CD4-positive, alpha-beta T cell treated with Interleukin-2 at 100 ng/mL for 4 hours (primary cell): ENCODE results near the gene GTF2IRD1.
"Not testable (repeated sequence)": the region's sequence is repeated elsewhere in the genome, so short reads cannot be mapped to it uniquely, and the experiment has no call there.

Experiments used
- DNase-seq: peaks from one replicate; pipeline ENCODE4 v3.0.0-alpha.2; 2020; ENCODE audit warnings: low spot score

GTF2IRD1 gene

DNA sequence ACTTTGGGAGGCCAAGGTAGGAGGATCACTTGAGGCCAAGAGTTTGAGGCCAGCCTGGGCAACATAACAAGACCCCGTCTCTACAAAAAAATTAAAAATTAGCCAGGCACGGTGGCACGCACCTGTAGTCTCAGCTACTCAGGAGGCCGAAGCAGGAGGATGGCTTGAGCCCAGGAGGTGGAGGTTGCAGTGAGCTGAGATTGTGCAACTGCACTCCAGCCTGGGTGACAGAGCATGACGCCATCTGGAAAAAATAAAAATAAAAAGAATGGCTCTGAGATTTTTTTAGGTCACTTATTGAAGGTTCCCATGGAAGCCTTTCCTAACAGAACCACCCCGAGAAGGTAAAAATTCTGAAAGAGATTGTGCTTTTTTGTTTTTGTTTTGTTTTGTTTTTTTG lies 109.9 kb downstream of the GTF2IRD1 start:
- not testable (repeated sequence) for DNase-seq

DNA sequence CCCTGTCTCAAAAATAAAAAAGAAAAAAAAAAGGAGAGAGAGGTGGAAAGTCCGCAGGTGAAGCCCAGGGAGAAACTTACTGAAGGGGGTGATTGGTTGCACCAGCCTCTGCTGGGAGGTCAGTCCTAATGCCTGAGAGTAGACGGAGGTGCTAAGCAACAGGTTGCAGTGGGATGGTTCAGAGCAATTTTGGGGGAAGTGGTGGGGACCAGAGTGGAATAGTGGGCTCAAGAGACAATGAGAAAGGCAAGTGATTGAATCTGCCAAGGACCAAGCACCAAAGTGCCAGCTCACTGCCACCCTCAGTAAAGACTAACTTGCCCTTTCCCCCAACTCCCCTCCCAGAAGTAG lies 113.6 kb downstream of the GTF2IRD1 start:
- DNase-seq: no peak

DNA sequence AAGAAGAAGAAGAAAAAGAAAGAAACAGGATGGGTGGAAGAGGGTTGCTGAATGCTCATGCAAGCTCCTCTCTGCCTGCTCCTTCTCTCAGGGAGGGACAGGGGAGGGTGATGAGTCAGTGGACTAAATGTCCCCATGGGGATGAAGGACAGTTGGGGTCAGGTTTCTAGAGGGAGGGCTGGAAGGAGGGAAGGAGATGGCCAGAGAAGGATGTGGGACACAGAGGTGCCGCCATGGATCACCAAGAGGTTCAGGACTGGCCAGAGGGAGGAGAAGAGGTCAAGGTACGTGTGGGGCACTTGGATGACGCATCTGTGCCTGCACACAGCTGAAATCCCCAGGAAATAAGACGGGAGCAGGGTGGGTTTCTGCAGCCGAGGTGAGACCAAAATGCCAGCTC lies 115.0 kb downstream of the GTF2IRD1 start:
- no peak for DNase-seq

DNA sequence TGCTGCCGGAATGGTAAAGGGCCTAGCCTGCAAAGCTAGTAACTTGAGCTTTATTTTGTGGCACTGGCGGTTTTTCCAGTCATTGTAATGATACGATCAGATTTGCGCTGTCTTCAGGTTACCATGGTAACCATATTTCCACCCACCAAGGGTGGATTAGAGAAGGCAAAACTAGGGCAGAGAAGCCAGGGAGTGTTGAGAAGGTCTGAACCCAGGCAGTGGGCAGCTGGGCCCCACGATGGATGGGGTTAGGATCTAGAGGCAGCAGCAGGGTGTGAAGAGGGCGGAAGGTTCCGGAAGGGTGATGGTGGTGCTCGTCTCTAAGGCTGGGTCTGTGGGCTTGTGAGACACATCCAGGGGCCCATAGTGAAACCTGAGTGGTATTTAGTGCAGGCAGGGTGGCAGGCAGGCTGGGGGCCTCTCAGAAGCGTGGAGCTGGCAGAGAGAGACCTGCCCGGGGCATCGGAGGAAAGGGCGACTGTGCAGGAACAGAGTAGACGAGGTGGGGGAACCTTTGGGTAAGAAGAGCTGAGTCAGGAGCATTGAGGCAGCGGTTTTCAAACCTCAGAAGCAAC lies 115.9 kb downstream of the GTF2IRD1 start:
- peak; percentile 52 for DNase-seq

DNA sequence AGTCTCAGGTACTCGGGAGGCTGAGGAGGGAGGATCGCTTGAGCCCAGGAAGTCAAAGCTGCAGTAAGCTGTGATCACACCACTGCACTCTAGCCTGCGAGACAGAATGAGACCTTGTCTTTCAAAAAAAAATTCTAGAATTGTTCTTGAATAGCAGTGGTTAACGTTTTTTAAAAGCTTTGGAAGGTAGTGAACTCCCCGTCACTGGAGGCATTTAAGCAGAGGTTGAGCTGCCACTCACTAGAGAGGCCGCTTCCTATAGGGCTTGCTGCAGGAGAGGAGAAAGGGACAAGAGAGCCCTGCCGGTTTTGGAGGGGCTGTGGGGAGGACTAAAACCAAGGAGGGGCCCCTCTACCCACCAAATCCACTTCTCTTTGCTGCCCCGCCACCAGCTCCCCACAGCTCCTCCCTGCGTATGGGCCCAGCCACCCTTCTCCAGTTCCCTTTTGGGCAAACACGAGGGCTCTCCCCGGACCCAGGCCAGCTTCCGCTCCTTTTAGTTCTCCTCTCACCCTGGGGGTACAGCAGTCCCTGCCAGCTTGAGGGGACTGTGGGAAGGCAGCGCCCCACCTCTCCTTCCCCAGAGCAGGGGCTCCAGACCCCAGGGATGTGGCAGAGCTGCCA lies 116.9 kb downstream of the GTF2IRD1 start:
- no peak for DNase-seq

DNA sequence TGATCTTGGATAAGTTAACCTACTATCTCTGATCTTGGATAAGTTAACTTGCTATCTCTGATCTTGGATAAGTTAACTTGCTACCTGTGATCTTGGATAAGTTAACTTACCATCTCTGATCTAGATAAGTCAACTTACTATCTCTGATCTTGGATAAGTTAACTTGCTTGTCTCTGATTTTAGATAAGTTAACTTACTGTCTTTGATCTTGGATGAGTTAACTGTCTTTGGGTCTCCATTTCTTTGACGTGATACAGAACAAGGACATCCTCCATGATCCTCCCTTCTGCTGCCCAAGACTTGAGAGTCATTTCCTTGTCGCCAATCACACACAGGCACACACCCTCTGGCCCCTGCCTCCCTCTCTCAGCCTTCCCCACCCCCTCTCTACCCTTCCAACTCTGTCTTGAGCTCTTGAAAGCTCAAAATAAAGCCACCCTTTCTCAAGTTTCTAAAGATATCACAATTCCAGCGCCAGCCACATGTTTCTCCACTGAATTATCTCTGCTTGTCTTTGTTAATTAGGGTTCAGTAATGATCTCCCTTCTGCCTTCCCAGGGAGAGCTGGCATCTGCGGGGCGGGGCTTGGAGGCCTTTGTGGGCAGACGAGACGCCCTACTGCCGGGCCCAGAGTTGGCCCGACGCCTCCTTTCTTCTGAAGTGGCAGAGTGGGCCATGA lies 118.7 kb downstream of the GTF2IRD1 start:
- DNase-seq: no peak

DNA sequence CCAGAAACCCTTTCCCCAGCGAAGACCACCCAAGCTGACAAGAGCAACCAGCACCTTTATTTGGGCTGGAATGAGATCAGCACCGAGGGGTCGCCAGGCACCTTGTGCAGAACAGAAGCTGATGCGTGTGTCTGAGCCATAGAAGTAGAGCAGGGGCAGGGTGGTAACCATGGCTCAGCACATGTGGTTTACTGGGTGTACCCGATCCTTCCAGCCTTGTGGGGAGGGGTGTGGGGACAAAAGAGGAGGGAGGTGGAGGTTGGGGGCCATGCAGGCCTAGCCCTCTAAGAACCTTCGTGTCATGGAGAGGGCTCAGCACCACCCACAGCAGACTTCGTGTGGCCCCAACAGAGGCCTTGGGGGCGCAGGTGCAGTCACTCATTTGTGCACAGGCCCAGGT lies 119.8 kb downstream of the GTF2IRD1 start:
- DNase-seq: no peak

DNA sequence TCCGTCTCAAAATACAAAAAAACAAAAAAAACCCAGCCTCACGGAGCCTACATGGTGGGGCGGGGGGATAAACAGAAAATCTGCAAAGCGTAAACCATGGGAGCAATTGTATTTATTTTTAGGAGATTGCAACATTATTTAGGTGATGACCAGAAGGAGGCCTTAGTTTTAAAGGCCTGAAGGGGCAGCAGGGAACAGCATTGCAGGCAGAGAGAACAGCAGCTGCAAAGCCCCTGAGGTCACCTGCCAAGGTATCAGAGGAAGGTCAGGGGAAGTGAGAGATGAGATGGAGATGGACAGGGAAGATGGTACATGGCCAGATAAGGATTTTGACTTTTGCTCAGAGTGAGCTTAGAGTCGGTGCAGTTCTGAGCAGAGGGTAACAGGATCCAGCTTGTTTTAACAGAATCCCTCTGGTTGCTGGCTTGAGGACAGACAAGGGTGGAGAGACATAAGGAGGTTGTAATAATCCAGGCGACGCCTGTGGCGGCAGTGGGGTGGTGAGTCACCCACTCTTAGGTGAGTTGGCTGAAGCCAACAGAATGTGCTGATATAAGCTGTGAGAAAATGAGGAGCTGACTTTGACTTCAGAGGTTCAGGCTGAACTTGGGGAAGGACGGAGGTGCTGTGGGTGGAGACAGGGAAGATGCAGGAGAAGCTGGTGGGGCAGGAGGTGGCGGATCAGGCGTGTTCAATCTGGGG lies 121.5 kb downstream of the GTF2IRD1 start:
- no peak for DNase-seq

DNA sequence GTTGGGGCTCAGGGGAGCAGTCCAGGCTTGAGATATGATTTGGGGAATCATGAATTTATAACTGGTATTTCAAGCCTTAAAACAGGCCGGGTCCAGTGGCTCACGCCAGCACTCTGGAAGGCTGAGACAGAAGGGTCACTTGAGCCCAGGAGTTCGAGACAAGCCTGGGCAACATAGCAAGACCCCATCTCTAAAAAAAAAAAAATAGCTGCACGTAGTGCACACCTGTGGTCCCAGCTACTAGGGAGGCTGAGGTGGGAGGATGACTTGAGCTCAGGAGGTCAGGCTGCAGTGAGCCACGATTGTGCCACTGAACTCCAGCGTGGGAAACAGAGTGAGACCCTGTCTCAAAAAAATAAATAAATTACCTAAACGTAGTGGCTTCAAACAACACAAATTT lies 122.1 kb downstream of the GTF2IRD1 start:
- DNase-seq: no peak

DNA sequence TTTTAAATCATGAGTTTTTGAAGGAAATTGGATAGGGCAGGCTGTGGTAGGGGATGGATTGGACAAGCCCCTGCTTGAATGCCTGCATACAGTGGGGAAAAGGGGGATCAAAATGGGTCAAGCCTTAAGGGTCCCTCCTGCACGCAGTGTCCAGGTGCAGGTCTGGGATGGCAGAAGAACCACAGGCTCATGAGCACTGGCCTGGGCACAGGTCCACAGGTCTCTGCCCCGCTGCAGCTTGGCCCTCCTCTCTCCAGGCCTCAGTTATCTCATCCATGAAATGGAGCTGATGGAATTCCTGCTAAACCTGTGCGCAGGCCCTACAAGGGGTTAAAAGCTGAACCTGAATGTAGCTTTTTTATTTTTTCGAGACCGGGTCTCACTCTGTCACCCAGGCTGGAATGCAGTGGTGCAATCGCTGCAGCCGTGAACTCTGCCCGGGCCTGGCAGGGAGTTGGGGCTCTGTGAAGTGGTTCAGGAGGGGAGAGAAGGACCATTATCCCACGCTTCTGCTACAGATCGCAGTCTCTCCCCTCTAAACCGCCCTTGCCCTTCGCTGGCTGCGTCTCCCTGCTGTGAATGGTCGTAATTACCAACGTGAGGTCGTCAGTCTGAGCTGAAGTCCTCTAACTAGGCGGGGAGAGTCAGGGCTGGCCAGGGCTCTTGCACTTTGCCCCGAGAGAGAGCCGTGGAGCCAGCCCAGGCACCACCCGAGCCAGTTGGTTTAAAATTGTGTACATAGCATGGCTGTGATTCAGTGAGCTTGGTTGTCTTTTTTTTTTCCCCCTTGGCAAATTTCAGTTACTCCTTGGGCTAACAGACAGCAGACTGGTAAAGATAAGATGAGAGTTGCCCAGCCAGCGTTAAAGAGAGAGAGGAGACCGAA lies 126.3 kb downstream of the GTF2IRD1 start:
- DNase-seq: no peak

DNA sequence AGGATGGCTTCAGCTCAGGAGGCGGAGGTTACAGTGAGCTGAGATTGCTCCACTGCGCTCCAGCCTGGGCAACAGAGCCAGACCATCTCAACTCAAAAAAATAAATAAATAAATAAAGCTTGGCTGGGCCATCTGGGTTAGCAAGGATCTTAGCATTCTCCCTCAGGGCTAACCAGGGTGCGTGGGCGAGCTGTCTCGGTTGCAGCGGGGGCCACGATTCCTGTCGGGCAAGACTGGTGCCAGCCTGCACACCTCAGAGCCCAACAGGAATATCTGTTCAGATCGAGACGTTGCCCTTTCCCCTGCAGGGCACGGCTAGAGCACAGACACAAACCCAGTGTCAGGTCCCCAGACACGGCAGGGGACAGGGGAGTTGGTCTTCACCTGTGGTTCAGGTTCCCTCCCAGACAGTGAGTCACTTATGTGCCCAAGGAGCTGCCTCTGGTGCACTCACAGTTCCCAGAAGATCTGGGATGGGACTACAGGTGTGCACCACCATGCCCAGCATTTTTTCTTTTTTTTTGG lies 128.3 kb downstream of the GTF2IRD1 start:
- no peak for DNase-seq

DNA sequence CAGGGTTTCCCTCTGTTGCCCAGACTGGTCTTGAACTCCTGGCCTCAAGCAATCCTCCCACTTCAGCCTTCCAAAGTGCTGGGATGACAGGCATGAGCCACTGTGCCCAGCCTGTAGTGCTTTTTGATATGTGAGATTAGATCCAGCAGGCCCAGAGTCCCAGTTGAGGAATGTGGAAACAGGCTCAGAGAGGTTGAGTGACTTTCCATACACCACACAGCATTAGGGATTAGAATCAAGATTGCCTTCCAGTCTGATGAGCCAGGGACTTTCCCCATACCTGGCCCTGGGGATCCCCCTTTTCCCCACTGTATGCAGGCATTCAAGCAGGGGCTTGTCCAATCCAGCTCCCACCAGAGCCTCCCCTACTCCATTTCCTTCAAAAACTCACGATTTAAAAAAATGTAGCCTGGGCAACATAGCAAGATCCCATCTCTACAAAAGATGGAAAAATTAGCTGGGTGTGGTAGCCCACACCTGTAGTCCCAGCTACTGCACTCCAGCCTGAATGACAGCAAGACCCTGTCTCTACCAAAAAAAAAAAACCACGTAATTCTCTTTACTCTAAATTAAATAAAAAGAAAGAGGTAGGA lies 128.8 kb downstream of the GTF2IRD1 start:
- DNase-seq: no peak

DNA sequence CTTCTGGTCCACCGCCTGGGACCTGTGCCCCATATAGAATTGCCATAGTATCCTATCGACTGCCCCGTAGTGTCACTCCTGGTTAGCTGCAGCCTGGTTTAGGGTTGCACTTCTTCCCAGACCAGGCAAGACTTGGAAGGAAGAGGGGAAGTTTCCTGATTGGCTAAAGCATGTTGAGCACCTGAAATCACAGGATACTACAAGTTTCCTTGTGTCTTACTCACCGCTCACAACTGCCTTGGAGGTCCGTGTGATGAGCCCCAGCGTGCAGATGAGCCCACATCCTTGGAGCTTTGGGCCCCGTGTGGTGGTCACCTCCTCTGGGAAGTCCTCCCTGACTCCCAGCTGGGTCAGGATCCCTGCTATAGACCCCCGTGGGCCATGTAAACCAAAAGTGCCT lies 129.9 kb downstream of the GTF2IRD1 start:
- DNase-seq: no peak

DNA sequence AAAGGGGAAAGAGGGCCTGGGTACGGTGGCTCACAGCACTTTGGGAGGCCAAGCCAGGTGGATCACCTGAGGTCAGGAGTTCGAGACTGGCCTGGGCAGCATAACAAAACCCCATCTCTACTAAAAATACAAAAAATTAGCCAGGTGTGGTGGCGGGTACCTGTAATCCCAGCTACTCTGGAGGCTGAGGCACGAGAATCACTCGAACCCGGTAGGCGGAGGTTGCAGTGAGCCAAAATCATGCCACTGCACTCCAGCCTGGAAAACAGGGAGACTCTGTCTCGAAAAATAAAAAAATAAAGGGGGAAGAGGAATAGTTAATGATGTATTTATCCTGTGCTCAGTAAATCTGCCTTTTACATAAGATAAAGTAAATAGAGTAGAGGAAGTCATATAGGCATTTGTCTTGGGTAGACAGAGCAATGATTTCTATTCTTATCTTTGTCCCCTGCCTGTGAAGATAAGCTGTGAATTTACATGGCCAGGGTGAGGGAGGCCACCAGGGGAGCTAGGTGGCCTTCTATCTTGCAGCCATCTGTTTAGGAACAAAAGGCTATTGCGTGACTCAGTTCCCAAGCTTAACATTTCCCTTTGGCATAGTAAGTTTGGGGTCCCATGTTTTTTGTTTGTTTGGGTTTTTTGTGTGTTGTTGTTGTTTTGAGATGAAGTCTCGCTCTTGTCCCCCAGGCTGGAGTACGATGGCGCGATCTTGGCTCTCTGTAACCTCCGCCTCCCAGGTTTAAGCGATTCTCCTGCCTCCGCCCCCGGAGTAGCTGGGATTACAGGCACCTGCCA lies 130.7 kb downstream of the GTF2IRD1 start:
- no peak for DNase-seq

DNA sequence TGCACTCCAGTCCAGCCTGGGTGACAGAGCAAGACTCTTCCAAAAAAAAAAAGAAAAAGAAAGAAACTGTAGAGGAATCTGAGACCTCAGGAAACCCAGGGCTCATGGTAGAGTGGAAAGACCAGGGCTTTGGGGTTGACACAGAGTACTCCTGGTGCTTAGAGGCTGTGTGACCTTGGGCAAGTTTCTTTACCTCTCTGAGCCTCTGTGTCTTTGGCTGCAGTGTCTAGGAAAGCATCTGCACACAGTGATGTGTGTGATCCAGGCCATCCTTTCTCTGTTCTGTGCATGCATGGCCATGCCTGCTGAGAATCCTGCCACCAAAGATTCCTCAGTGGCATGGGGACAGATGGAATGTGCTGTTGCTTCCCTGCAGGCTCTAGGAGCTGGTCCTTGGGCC lies 132.1 kb downstream of the GTF2IRD1 start:
- DNase-seq: no peak

DNA sequence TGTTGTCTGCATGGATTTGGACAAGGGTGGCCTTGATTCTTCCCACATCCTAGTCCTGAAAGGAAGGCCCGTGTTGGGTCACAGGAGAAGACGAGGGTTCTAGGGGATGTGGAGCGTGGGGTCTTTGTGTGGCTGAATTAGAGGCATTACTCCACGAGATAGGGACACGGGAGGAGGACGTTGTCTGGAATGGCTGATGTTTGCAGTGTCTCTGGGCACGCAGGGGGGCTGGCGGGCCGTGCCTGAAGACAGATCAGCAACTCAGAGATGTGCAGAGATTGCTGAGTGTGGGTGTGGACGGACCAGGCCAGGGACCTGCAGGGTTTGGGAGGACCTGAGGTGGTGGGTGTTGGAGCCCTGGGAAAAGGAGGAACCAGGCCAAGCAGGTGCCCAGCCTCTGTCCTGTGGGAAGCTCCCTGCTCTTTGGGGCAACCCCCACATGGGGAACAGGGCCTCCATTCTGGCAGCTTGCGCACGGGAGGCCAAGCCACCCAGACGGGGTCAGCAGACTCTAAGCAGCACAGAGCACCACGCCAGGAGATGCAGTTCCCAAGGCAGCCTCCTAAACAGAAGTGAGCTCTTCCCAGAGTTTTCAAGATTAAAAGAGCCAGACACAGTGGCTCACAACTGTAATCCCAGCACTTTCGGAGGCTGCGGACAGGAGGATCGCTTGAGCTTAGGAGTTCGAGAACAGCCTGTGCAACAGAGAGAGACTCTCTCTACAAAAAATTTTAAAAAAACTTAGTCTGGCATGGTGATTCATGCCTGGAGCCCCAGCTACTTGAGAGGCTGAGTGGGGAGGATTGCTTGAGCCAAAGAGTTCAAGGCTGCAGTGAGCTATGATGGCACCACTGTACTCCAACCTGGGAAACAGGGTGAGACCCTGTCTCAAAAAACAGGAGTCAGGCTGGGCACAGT lies 132.8 kb downstream of the GTF2IRD1 start:
- DNase-seq: no peak

DNA sequence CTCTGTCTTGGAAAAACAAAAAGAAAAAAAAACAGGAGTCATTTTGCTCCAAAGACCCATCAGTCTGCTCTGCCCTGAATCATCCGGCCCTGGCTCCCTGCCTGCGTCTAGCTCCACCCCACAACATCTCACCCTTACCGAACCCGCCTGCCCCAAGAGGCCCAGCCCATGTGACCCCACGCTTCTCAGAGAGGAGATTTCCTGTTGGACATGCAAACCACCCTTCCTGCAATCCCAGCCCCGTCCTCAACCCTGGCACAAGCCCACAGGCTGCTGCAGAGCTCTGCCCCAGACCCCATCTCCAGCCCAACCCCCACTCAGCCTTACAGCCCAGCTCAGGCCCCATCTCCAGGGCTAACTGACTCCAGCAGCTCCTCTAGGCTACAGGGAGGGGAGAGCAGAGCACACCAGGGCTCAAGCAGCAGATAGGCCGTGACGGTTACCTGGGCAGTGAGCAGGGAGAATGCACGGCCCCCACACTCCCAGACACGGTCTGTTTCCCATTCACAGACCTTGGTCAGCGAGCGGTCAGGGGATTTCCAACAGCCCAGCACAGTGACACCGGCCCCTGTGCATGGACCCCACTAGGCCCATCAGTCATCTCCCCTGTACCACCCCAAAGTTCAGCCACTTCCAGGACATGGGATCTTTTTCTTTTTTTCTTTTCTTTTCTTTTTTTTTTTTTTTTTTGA lies 133.9 kb downstream of the GTF2IRD1 start:
- DNase-seq: no peak

DNA sequence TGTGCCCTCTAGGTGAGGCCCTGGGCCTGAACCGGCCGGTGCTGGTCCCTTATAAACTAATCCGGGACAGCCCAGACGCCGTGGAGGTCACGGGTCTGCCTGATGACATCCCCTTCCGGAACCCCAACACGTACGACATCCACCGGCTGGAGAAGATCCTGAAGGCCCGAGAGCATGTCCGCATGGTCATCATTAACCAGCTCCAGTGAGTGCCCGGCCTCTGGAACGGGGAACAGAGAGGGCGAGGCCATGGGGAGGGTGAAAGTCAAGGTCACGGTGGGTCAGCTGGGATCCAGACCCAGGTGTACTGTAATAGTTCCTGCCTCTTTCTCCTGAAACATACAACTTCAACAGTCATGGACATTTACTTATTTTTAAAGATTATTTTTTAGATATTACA lies 137.1 kb downstream of the GTF2IRD1 start:
- no peak for DNase-seq

DNA sequence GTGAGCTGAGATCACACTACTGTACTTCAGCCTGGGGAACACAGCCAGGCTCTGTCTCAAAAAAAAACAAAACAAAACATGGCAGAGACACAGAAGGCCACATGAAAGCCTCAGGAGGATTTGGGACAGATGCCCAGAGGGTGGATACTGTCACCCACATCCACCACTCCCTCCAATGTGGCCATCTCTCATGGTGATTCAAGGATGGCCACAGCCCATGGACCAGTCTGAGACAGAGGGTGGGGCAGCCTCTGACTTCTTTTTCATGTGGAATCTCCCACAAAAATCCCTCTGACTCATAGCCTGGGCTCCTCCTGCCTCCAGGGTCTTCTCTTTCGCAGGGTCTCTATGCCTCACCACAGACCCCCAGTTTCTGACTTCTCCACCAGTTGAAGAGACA lies 144.9 kb downstream of the GTF2IRD1 start:
- DNase-seq: no peak
